Endometrial microvascular endothelial cells (primary cell): ENCODE results near the gene MYLK. TPM values are rescaled to one million over a fixed set of nuclear protein-coding genes. Genes with fewer than 3 reads are reported as not detected.

Experiments
- in situ Hi-C: cut with HindIII; loops from 2 replicates; pipeline ENCODE4 v1.10.0; 2017; ENCODE audit warnings: low sequenced_read_pairs, low pct_unique_long_range_greater_than_20kb; ENCODE audit errors: inconsistent ontology term
- total RNA-seq: library from RNA; depleted of rRNA; stranded (reverse); fragments of >200 nt; gene quantifications from one replicate; pipeline ENCODE4 v1.2.3, GENCODE V29; 2015; ENCODE audit errors: inconsistent ontology term

Gene MYLK
- total RNA-seq, 1 donor from 2014 or later: 18.0 TPM

GRCh38 chr3:123878807-123879206 is 5.3 kb downstream of the MYLK start:
- in situ Hi-C loops: no loop called here

GRCh38 chr3:123877965-123878364 is 6.2 kb downstream of the MYLK start:
- in situ Hi-C loops: no loop called here

- in situ Hi-C loops: no loop called here
Measured at GRCh38 chr3:123877466-123877865, 6.7 kb downstream of the MYLK start.

- in situ Hi-C loops: no loop called here
Measured at GRCh38 chr3:123876858-123877257, 7.3 kb downstream of the MYLK start.

- in situ Hi-C loops: no loop called here
Measured at GRCh38 chr3:123872621-123873020, 11.5 kb downstream of the MYLK start.

- in situ Hi-C loops: no loop called here
Measured at GRCh38 chr3:123871946-123872345, 12.2 kb downstream of the MYLK start.

GRCh38 chr3:123870033-123870432 is 14.1 kb downstream of the MYLK start:
- in situ Hi-C loops: no loop called here

GRCh38 chr3:123869165-123869564 is 15.0 kb downstream of the MYLK start:
- in situ Hi-C loops: no loop called here

GRCh38 chr3:123864706-123865105 is 19.4 kb downstream of the MYLK start:
- in situ Hi-C loops: no loop called here

GRCh38 chr3:123862152-123862551 is 22.0 kb downstream of the MYLK start:
- in situ Hi-C loops: no loop called here

GRCh38 chr3:123861081-123861836 is 22.9 kb downstream of the MYLK start:
- in situ Hi-C loops: no loop called here

- in situ Hi-C loops: no loop called here
Measured at GRCh38 chr3:123859177-123859576, 25.0 kb downstream of the MYLK start.

- in situ Hi-C loops: no loop called here
Measured at GRCh38 chr3:123854905-123855304, 29.2 kb downstream of the MYLK start.

- in situ Hi-C loops: no loop called here
Measured at GRCh38 chr3:123853686-123854372, 30.3 kb downstream of the MYLK start.

GRCh38 chr3:123847209-123847608 is 36.9 kb downstream of the MYLK start:
- in situ Hi-C loops: no loop called here

- in situ Hi-C loops: no loop called here
Measured at GRCh38 chr3:123843668-123844067, 40.5 kb downstream of the MYLK start.

GRCh38 chr3:123842711-123843110 is 41.4 kb downstream of the MYLK start:
- in situ Hi-C loops: no loop called here

GRCh38 chr3:123841476-123842238 is 42.5 kb downstream of the MYLK start:
- in situ Hi-C loops: no loop called here

GRCh38 chr3:123840961-123841360 is 43.2 kb downstream of the MYLK start:
- in situ Hi-C loops: no loop called here

- in situ Hi-C loops: no loop called here
Measured at GRCh38 chr3:123837858-123838257, 46.3 kb downstream of the MYLK start.
